ENCODE data around the gene MRPL39.

Gene MRPL39

GRCh38 chr21:25569711-25570110 lies 37.6 kb downstream of the MRPL39 start:
- Histone ChIP-seq H3K27me3 (replicated peaks; ENCODE audit: control insufficient read depth, insufficient read depth, low read length, poor library complexity, severe bottlenecking) (no peaks in the 10 kb centered on the region), H3K36me3 (ENCODE audit: control insufficient read depth, insufficient read depth, low read length) (no peaks in the 10 kb centered on the region), H3K4me1 (ENCODE audit: control insufficient read depth, insufficient read depth, low read length, poor library complexity, severe bottlenecking) (peaks cover 29% of the 10 kb centered on the region), H3K27ac (ENCODE audit: insufficient read depth, low read length, poor library complexity, severe bottlenecking) (peak overlapping the region; percentile 5), H3K9me3 (ENCODE audit: control insufficient read depth, low read length) (no peaks in the 10 kb centered on the region), H3K4me3 (ENCODE audit: insufficient read depth, low read depth, low read length, poor library complexity, severe bottlenecking) (no peak overlapping the region)
- DNase-seq, result no peak

GRCh38 chr21:25569084-25569483 lies 38.2 kb downstream of the MRPL39 start:
- H3K4me3 ChIP-seq (ENCODE audit: insufficient read depth, low read depth, low read length, poor library complexity, severe bottlenecking), result no peak overlapping the region
- no peak for DNase-seq
- H3K27ac ChIP-seq (ENCODE audit: insufficient read depth, low read length, poor library complexity, severe bottlenecking), result no peak overlapping the region
- no peaks in the 10 kb centered on the region for H3K36me3 ChIP-seq (ENCODE audit: control insufficient read depth, insufficient read depth, low read length)
- H3K4me1 ChIP-seq (ENCODE audit: control insufficient read depth, insufficient read depth, low read length, poor library complexity, severe bottlenecking), result peaks cover 29% of the 10 kb centered on the region
- no peaks in the 10 kb centered on the region for H3K27me3 ChIP-seq (replicated peaks; ENCODE audit: control insufficient read depth, insufficient read depth, low read length, poor library complexity, severe bottlenecking)
- H3K9me3 ChIP-seq (ENCODE audit: control insufficient read depth, low read length), result no peaks in the 10 kb centered on the region

- DNase-seq, result no peak
- Histone ChIP-seq H3K27me3 (replicated peaks; ENCODE audit: control insufficient read depth, insufficient read depth, low read length, poor library complexity, severe bottlenecking) (no peaks in the 10 kb centered on the region), H3K9me3 (ENCODE audit: control insufficient read depth, low read length) (no peaks in the 10 kb centered on the region), H3K36me3 (ENCODE audit: control insufficient read depth, insufficient read depth, low read length) (no peaks in the 10 kb centered on the region), H3K27ac (ENCODE audit: insufficient read depth, low read length, poor library complexity, severe bottlenecking) (no peak overlapping the region), H3K4me1 (ENCODE audit: control insufficient read depth, insufficient read depth, low read length, poor library complexity, severe bottlenecking) (peaks cover 35% of the 10 kb centered on the region), H3K4me3 (ENCODE audit: insufficient read depth, low read depth, low read length, poor library complexity, severe bottlenecking) (no peak overlapping the region)
These were observed 39.0 kb downstream of the MRPL39 start for GRCh38 chr21:25568246-25568645.

GRCh38 chr21:25567472-25567871 lies 39.8 kb downstream of the MRPL39 start:
- Histone ChIP-seq H3K9me3 (ENCODE audit: control insufficient read depth, low read length) (no peaks in the 10 kb centered on the region), H3K4me3 (ENCODE audit: insufficient read depth, low read depth, low read length, poor library complexity, severe bottlenecking) (no peak overlapping the region), H3K27me3 (replicated peaks; ENCODE audit: control insufficient read depth, insufficient read depth, low read length, poor library complexity, severe bottlenecking) (no peaks in the 10 kb centered on the region), H3K4me1 (ENCODE audit: control insufficient read depth, insufficient read depth, low read length, poor library complexity, severe bottlenecking) (peaks cover 38% of the 10 kb centered on the region), H3K36me3 (ENCODE audit: control insufficient read depth, insufficient read depth, low read length) (no peaks in the 10 kb centered on the region), H3K27ac (ENCODE audit: insufficient read depth, low read length, poor library complexity, severe bottlenecking) (no peak overlapping the region)
- DNase-seq, result no peak

- no peak for DNase-seq
- no peak overlapping the region for H3K4me3 ChIP-seq (ENCODE audit: insufficient read depth, low read depth, low read length, poor library complexity, severe bottlenecking)
- H3K27me3 ChIP-seq (replicated peaks; ENCODE audit: control insufficient read depth, insufficient read depth, low read length, poor library complexity, severe bottlenecking), result no peaks in the 10 kb centered on the region
- H3K4me1 ChIP-seq (ENCODE audit: control insufficient read depth, insufficient read depth, low read length, poor library complexity, severe bottlenecking), result peaks cover 38% of the 10 kb centered on the region
- H3K36me3 ChIP-seq (ENCODE audit: control insufficient read depth, insufficient read depth, low read length), result no peaks in the 10 kb centered on the region
- H3K9me3 ChIP-seq (ENCODE audit: control insufficient read depth, low read length), result no peaks in the 10 kb centered on the region
- H3K27ac ChIP-seq (ENCODE audit: insufficient read depth, low read length, poor library complexity, severe bottlenecking), result no peak overlapping the region
These were observed 40.6 kb downstream of the MRPL39 start for GRCh38 chr21:25566645-25567044.

- H3K27ac ChIP-seq (ENCODE audit: insufficient read depth, low read length, poor library complexity, severe bottlenecking), result peak overlapping the region; percentile 6
- H3K4me1 ChIP-seq (ENCODE audit: control insufficient read depth, insufficient read depth, low read length, poor library complexity, severe bottlenecking), result peaks cover 43% of the 10 kb centered on the region
- no peak for DNase-seq
- H3K27me3 ChIP-seq (replicated peaks; ENCODE audit: control insufficient read depth, insufficient read depth, low read length, poor library complexity, severe bottlenecking), result no peaks in the 10 kb centered on the region
- H3K9me3 ChIP-seq (ENCODE audit: control insufficient read depth, low read length), result no peaks in the 10 kb centered on the region
- no peak overlapping the region for H3K4me3 ChIP-seq (ENCODE audit: insufficient read depth, low read depth, low read length, poor library complexity, severe bottlenecking)
- H3K36me3 ChIP-seq (ENCODE audit: control insufficient read depth, insufficient read depth, low read length), result no peaks in the 10 kb centered on the region
These were observed 41.7 kb downstream of the MRPL39 start for GRCh38 chr21:25565272-25566211.

- no peak for DNase-seq
- Histone ChIP-seq H3K4me1 (ENCODE audit: control insufficient read depth, insufficient read depth, low read length, poor library complexity, severe bottlenecking) (peaks cover 44% of the 10 kb centered on the region), H3K36me3 (ENCODE audit: control insufficient read depth, insufficient read depth, low read length) (no peaks in the 10 kb centered on the region), H3K4me3 (ENCODE audit: insufficient read depth, low read depth, low read length, poor library complexity, severe bottlenecking) (no peak overlapping the region), H3K27ac (ENCODE audit: insufficient read depth, low read length, poor library complexity, severe bottlenecking) (peak overlapping the region; percentile 72), H3K9me3 (ENCODE audit: control insufficient read depth, low read length) (no peaks in the 10 kb centered on the region), H3K27me3 (replicated peaks; ENCODE audit: control insufficient read depth, insufficient read depth, low read length, poor library complexity, severe bottlenecking) (no peaks in the 10 kb centered on the region)
These were observed 42.8 kb downstream of the MRPL39 start for GRCh38 chr21:25564349-25564948.

GRCh38 chr21:25563361-25564116 lies 43.7 kb downstream of the MRPL39 start:
- Histone ChIP-seq H3K4me1 (ENCODE audit: control insufficient read depth, insufficient read depth, low read length, poor library complexity, severe bottlenecking) (peaks cover 44% of the 10 kb centered on the region), H3K4me3 (ENCODE audit: insufficient read depth, low read depth, low read length, poor library complexity, severe bottlenecking) (peak overlapping the region; percentile 72), H3K27me3 (replicated peaks; ENCODE audit: control insufficient read depth, insufficient read depth, low read length, poor library complexity, severe bottlenecking) (no peaks in the 10 kb centered on the region), H3K36me3 (ENCODE audit: control insufficient read depth, insufficient read depth, low read length) (no peaks in the 10 kb centered on the region), H3K9me3 (ENCODE audit: control insufficient read depth, low read length) (no peaks in the 10 kb centered on the region), H3K27ac (ENCODE audit: insufficient read depth, low read length, poor library complexity, severe bottlenecking) (peak overlapping the region; percentile 72)
- DNase-seq, result peak; percentile 11 to 30 (median 16)

GRCh38 chr21:25562660-25563059 lies 44.6 kb downstream of the MRPL39 start:
- peaks cover 41% of the 10 kb centered on the region for H3K4me1 ChIP-seq (ENCODE audit: control insufficient read depth, insufficient read depth, low read length, poor library complexity, severe bottlenecking)
- no peak for DNase-seq

More at GRCh38 chr21:25562660-25563059, 44.6 kb downstream of the MRPL39 start:
- H3K36me3 ChIP-seq (ENCODE audit: control insufficient read depth, insufficient read depth, low read length), result no peaks in the 10 kb centered on the region
- peak overlapping the region; percentile 72 for H3K27ac ChIP-seq (ENCODE audit: insufficient read depth, low read length, poor library complexity, severe bottlenecking)
- no peaks in the 10 kb centered on the region for H3K27me3 ChIP-seq (replicated peaks; ENCODE audit: control insufficient read depth, insufficient read depth, low read length, poor library complexity, severe bottlenecking)
- peak overlapping the region; percentile 72 for H3K4me3 ChIP-seq (ENCODE audit: insufficient read depth, low read depth, low read length, poor library complexity, severe bottlenecking)
- no peaks in the 10 kb centered on the region for H3K9me3 ChIP-seq (ENCODE audit: control insufficient read depth, low read length)

Measured in effector memory CD4-positive, alpha-beta T cell (primary cell).